ENCODE results near the gene AKR1C4. TPM values are rescaled to one million over a fixed set of nuclear protein-coding genes. Genes with fewer than 3 reads are reported as not detected.

AKR1C4 gene
- total and polyA plus RNA-seq, 2 of the 8 experiments (the other 6 are each of a cell fraction or from before 2014, with no cell fraction given), result not detected

DNA sequence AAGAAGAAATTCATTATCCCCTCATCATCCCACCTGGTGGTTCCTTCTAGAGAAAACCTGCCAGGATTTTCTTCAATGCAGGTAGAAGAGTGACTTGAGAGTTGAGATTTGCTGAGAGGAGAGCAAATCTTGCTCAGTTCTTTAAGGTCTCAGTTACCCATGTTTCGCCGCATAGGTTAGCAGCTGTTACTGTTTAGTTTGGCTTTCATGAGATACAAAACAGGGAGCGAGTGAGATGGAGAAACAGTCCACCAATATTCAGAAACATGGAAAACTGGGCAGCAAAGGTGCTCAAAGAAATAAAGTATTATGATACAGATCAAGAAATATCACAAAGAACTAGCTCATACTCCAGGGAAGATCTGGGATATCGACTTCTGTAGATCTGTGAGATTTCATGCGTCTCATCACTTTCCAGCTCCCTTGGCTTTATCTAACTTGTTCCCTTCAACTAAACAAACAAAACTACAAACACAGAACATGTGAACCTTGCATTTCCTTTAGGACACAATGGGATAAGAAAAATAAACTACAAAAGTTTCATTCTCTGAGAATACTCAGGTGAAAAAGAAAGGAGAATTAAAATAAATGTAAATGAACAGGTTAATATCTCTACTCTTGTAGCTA, 63.4 kb downstream of the AKR1C4 start:
- Histone ChIP-seq H3K14ac (ENCODE audit: insufficient read length) (no peak overlapping the region), H4K91ac (replicated peaks; ENCODE audit: insufficient read length, low read length) (no peak overlapping the region), H4K20me1 (replicated peaks in 1 of 2; ENCODE audit: control insufficient read depth in 1 of 2, insufficient read depth in 2 of 2, low read length in 2 of 2) (no peaks in the 10 kb centered on the region), H3K23me2 (ENCODE audit: low read depth, low read length) (no peaks in the 10 kb centered on the region), H3K79me2 (ENCODE audit: control insufficient read depth in 1 of 2, insufficient read depth in 2 of 2, low read length in 2 of 2) (no peaks in the 10 kb centered on the region), H2AK5ac (ENCODE audit: low read depth, low read length) (no peak overlapping the region), H3K9me3 (ENCODE audit: insufficient read depth in 2 of 2, low read depth in 1 of 2, low read length in 1 of 2) (peaks cover 9 to 18% of the 10 kb centered on the region in 2 experiments), H4K5ac (ENCODE audit: insufficient read length, low read depth, low read length) (no peak overlapping the region), H2BK120ac (replicated peaks; ENCODE audit: low read depth, low read length) (no peak overlapping the region), H3K4me1 (replicated peaks in 1 of 4; ENCODE audit: control insufficient read depth in 3 of 4, insufficient read depth in 4 of 4, low read length in 3 of 4) (peaks cover 0 to 5% (median 3%) of the 10 kb centered on the region in 4 experiments; a peak in 3 of 7 replicates), H3K9ac (replicated peaks in 1 of 4; ENCODE audit: extremely low read depth in 1 of 4, low read depth in 3 of 4, low read length in 3 of 4) (no peak overlapping the region), H3K4me3 (ENCODE audit: extremely low read depth in 1 of 4, insufficient read depth in 2 of 4, low read depth in 3 of 4, low read length in 4 of 4) (no peak overlapping the region), H3K36me3 (ENCODE audit: control insufficient read depth in 2 of 4, insufficient read depth in 4 of 4, low read length in 3 of 4) (no peaks in the 10 kb centered on the region), H3K27ac (ENCODE audit: low read depth, low read length) (no peak overlapping the region), H2BK12ac (ENCODE audit: low read depth, low read length) (no peak overlapping the region), H2BK15ac (ENCODE audit: low read length) (no peak overlapping the region), H3K79me1 (ENCODE audit: low read depth, low read length) (no peaks in the 10 kb centered on the region), H3K27me3 (replicated peaks in 1 of 4; ENCODE audit: control insufficient read depth in 3 of 4, extremely low read depth in 1 of 4, insufficient read depth in 3 of 4, low read length in 3 of 4) (no peaks in the 10 kb centered on the region), H3K4ac (replicated peaks; ENCODE audit: insufficient read length, low read depth, low read length) (no peak overlapping the region), H3K18ac (ENCODE audit: extremely low read depth, low read length) (no peak overlapping the region), H2AFZ (ENCODE audit: low read length) (no peak overlapping the region), H2BK5ac (ENCODE audit: low read depth, low read length) (no peak overlapping the region), H3K23ac (ENCODE audit: insufficient read length) (no peak overlapping the region), H2BK20ac (ENCODE audit: low read length) (no peak overlapping the region), H4K8ac (ENCODE audit: extremely low read depth, insufficient read depth, low read length) (no peak overlapping the region), H3K4me2 (ENCODE audit: insufficient read depth in 1 of 2, low read depth in 2 of 2, low read length in 2 of 2) (no peak overlapping the region), H3K56ac (replicated peaks; ENCODE audit: insufficient read length, low read depth, low read length) (no peak overlapping the region)
- WGBS, 2 experiments (ENCODE audit: extremely low coverage in 1 of 2, insufficient coverage in 1 of 2, insufficient read length in 1 of 2, insufficient replicate concordance in 2 of 2, low coverage in 1 of 2, low lambda C conversion rate in 2 of 2, missing lambda C conversion rate in 1 of 2), result 93% methylated on average over 5 of the region's 5 CpGs; no CpG with 5 or more reads in 1 of the 2 experiments
- CTCF ChIA-PET (ENCODE audit: partially characterized antibody), result interaction anchor here (0.6 to 2.3 kb wide), 5 partner anchors 22 to 410 kb away, joined by 3 to 6 read pairs (median 4); no protein-coding TSS in a partner anchor
- no peak for DNase-seq (ENCODE audit: low read depth in 1 of 2, low spot score in 2 of 2)
- FAIRE-seq, result no peak
- POLR2A ChIA-PET (ENCODE audit: partially characterized antibody), result interaction anchor here (0.5 kb wide), 1 partner anchor 121 kb away, joined by 3 read pairs; no protein-coding TSS in a partner anchor
- TF ChIP-seq RNF2 (IDR thresholded peaks at IDR 0.05; ENCODE audit: borderline replicate concordance, low read depth, low read length, missing control alignments, poor library complexity, severe bottlenecking) (no peak), TAF7 (optimal IDR thresholded peaks at IDR 0.05; ENCODE audit: borderline replicate concordance, low read depth, low read length) (no peak), SRF (IDR thresholded peaks at IDR 0.05; ENCODE audit: low read depth, low read length) (no peak), TCF12 (IDR thresholded peaks at IDR 0.05; ENCODE audit: low read depth, low read length) (no peak), ATF2 (IDR thresholded peaks at IDR 0.05; ENCODE audit: low read length) (no peak), ATF3 (IDR thresholded peaks at IDR 0.05; ENCODE audit: insufficient read depth, low read depth, low read length) (no peak), USF2 (IDR thresholded peaks at IDR 0.05; ENCODE audit: low read length) (no peak), POLR2A (IDR thresholded peaks at IDR 0.05; ENCODE audit: control extremely low read depth in 1 of 2, low read depth in 2 of 2, low read length in 2 of 2) (no peak), JUN (IDR thresholded peaks at IDR 0.05; ENCODE audit: low read depth, low read length) (no peak)

Data from H1 (cell line).